ENCODE measurements around the gene SLC31A1. TPM values are rescaled to one million over a fixed set of nuclear protein-coding genes. Genes with fewer than 3 reads are reported as not detected.

Gene SLC31A1
- polyA plus RNA-seq, 3 donors = 6.4 to 13.7 (median 8.0) TPM

Other genes starting within 250 kb of the SLC31A1 start
- gene ZNF883, start 209.4 kb upstream of the SLC31A1 start, polyA plus RNA-seq = 1 to 10 TPM in 1 of 3 donors, under 1 TPM in 2; 0.54 to 1.2 (median 0.56) TPM
- 1 to 10 TPM in 2 of 3 donors, under 1 TPM in 1; 0.70 to 1.3 (median 1.2) TPM for gene ZFP37, start 164.8 kb upstream of the SLC31A1 start, polyA plus RNA-seq
- 10 to 100 TPM; 16.6 to 32.0 (median 19.9) TPM for gene SLC31A2, start 70.5 kb upstream of the SLC31A1 start, polyA plus RNA-seq
- gene FKBP15, start 267 bp upstream of the SLC31A1 start, polyA plus RNA-seq = 10 to 100 TPM in 2 of 3 donors, 1 to 10 TPM in 1; 7.9 to 13.9 (median 12.9) TPM
- 100 to 1,000 TPM in 1 of 3 donors, 10 to 100 TPM in 2; 17.4 to 105 (median 31.6) TPM for gene CDC26, start 54.0 kb downstream of the SLC31A1 start, polyA plus RNA-seq
- 10 to 100 TPM in 2 of 3 donors, 1 to 10 TPM in 1; 9.2 to 15.1 (median 13.9) TPM for gene PRPF4, start 54.1 kb downstream of the SLC31A1 start, polyA plus RNA-seq
- gene RNF183, start 81.8 kb downstream of the SLC31A1 start, polyA plus RNA-seq = under 1 TPM in 1 of 3 donors, not detected in 2; 0.25 TPM
- gene WDR31, start 118.7 kb downstream of the SLC31A1 start, polyA plus RNA-seq = 1 to 10 TPM; 1.1 to 1.5 (median 1.3) TPM
- gene BSPRY, start 128.0 kb downstream of the SLC31A1 start, polyA plus RNA-seq = 10 to 100 TPM in 1 of 3 donors, 1 to 10 TPM in 1, not detected in 1; 2.6 to 25.1 TPM
- 10 to 100 TPM in 2 of 3 donors, 1 to 10 TPM in 1; 8.1 to 30.5 (median 24.1) TPM for gene HDHD3, start 155.4 kb downstream of the SLC31A1 start, polyA plus RNA-seq
- gene ALAD, start 179.7 kb downstream of the SLC31A1 start, polyA plus RNA-seq = 10 to 100 TPM; 32.5 to 56.7 (median 40.1) TPM
- 10 to 100 TPM; 23.3 to 33.0 (median 24.7) TPM for gene POLE3, start 189.1 kb downstream of the SLC31A1 start, polyA plus RNA-seq
- under 1 TPM; 0.24 to 0.45 (median 0.42) TPM for gene C9orf43, start 189.2 kb downstream of the SLC31A1 start, polyA plus RNA-seq
- gene RGS3, start 242.2 kb downstream of the SLC31A1 start, polyA plus RNA-seq = 10 to 100 TPM; 20.8 to 77.2 (median 56.6) TPM